Measurements from ENCODE around the gene TLR10.

TLR10 gene

DNA sequence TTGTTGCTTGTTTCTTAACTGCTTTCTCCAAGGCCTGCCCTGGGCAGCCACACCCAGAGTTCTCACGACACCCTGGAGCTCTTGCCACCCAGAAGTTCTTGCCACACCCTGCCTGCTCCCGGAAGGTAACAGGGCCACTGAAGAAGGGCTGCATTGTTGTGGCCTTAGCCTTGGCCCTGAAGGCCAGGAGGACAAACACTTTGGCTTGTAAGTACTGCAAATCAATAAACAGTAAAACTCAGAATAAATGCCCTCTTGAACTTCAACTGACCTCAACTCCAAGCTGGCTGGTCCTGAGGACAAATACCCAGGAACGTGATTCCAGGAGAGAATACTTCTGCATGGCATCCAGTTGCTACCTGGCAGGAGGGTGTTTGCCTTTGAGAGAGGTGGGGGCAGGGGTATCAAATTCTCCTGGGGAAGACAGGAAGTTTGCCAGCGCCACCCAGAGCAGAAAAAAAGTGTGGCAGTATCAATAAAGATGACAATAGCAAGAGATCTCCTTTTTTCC, 54.1 kb downstream of the TLR10 start:
- no peak for DNase-seq

DNA sequence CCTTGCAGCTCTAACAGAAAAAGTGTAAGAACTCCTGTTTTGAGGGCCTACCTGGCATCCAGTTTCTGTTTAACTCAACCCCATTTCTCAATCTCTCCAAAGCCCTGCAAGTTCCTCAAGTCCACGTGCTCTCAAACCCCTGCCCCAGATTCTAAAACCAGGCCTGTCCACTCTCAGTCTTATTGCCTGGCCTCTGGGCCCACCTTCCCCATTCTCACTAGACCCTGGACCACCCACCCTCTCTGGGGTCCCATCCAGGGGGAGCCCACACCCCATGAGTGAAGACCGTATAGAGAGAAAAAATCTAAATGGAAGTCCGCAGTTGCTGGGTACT, 58.3 kb downstream of the TLR10 start:
- no peak for DNase-seq

DNA sequence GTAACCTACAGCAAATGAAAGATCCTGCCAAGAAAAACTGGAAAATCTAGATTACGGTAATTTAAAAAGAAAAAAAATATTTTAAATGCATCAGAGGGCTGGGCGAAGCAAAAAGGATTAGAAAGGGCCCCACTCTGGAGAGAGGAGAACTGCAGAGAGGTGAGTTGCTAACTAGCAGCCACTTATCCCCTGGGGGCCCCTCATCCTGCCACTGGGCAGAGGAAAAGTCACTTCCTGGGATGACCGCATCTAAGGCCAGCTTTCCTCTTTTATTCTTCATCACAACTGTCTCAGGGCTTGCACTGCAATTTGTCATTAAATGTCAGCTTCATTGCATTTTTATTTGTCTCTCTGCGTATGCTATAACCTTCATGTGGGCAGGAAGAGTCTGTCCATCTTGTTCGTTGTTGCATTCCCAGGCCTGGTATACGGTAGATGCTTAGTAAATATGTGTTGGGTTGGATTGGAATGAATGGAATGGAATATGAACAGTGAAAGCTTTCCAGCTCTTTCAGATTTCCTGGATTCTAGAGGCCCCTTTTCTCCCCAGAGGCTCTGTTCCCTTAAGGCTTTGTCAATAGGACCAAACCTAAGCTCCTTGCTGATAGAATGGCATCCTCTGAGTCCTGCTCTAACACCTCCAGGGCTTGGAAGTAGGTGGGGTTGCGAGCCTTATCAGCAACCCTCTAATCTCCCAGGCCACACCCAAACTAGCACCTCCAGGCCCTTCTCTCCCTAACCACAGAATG, 58.9 kb downstream of the TLR10 start:
- DNase-seq, result no peak

DNA sequence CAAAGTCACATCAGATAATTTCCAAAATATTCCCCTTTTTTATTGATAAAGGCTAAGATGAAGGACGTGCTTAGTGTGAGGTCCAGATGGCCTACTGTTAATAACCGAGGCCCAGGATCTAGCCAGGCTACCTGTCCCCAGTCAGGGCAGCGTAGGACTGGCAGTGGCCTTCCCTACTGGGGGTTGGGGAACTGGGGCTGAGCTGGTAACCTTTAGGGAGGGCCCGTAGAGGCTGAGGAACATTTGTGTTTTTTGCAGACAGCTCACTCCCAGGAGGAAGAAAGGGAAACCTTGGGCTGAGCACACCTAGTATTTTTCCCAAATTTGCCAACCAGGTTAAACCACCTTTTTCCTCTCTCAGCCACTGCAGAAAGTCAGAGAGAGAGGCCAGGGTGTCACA, 59.7 kb downstream of the TLR10 start:
- no peak for DNase-seq

Data from CD4-positive, alpha-beta T cell treated with Interferon gamma for 1 hour (primary cell).